HG02571 (cell line): ENCODE measurements around the gene EOLA1.
"Not testable (repeated sequence)": the region's sequence is repeated elsewhere in the genome, so short reads cannot be mapped to it uniquely, and the experiment has no call there.

Source experiments
- ATAC-seq: cut with Tn5 transposase; IDR thresholded peaks from one replicate; pipeline ENCODE4 v1.9.1; 2021; ENCODE audit warnings: mild to moderate bottlenecking, moderate library complexity; ENCODE audit not compliant: unreplicated experiment

Gene EOLA1

DNA sequence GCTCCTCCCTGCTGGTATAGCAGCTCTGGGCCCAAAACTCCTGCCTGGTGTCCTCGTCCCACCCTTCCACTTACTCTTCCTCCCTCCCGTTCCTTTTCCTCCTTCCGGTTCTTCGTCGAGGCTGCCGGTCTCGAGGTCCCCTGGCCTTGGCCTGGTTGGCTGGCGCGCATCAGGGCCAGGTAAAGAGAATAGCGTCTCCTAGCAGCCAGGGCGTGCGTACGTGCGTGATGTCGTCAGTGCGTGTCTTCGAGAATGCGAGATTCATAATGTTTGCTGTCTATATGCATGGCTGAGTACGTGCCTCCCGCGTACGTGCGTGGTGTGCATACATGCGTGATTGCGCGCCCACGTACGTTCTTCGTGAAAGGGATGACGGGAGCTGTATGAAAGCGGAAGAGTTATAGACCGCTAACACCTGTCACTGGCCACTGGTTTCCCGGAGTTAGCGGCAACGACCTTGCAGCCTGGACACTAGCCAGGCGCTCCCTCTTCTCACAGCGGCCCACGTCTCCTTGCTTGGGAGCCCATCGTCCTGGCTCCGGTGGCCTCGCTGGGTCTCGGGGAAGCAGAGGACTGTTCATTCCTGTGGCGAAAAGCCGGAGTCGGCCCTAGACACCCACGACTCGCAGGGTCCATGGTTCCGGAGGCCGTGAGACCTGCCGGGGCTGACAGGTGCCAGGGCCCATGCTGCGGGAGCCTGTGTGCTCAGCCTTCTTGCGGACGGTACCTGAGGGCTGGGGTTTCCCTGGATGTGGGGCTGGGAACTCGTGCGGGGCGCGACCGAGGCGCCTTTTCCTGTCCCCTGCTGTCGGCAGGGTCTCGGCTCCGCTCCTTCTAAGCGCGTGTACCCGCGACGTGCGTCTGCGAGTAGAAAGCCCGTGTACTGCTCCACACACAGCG is at the start of gene EOLA1:
Gene EOLA1, plus strand, starts transcription at position 392 of the 900 bp plus-strand sequence. CDS start 4,619 bp downstream, outside the sequence.
- ATAC-seq: peak; percentile 79

DNA sequence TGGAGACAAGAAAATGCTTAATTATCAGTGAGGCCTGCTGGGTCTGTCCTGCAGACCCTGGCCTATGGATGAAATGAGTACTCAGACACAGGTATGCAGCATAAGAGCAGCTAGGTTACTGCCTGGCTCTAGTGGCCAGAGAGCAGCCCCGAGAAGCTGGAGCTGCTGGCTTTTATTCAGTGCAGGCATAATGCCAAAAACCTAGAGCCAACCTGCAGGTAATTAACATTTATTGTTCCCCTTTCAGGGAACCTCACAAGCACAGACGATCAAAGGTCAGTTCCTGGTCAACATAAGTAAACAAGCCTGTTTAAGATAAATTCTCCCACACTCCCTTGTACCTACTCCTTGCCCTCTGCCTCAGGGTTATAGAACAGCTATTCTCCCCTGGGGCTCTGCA is 49.0 kb upstream of the EOLA1 start:
- ATAC-seq: no peak

DNA sequence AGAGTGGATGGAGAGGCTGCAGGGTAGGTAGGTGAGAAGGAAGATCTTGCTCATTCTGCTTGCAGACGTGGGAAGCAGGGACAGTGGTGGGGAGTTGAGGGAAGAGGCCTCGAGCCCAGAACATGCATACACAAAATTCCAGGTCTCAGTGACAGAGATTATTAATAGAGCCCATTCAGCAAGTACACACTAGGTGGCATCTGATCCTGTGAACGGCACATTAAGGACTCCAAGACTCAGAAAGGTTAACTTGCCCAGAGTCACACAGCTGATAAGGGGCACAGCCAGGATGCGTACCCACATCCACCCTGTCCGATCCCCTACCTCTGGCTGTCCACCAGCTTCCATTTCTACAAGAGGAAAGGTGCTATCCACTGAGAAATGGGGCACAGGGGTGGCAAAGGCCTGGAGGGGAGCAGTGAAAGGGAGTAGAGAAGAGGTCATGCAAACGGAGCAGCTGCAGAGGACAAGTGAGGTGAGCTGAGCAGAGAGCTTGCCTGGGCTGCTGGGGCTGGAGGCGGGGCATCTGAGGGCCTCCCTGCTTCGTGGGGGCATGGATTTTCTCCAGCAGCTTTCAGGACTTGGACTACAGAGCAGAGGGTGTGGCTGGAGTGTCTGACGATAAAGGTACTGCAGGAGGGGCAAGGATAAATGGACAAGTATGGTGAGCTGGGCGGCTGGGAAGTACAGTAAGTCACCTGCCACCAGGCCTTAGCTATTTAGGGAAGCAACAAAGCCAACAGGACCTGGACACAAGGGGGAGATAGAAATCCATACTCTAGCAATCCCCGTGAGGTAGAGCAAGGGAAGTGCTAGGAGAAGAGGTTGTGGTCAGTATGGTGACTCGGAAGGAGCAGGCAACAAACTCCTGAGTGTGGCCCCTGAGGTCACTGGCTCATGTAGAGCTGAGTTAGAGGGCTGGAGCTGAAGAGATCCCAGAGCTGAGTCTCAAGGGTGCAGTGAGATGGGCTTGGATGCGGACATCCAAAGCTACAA is 46.9 kb upstream of the EOLA1 start:
- no peak for ATAC-seq

DNA sequence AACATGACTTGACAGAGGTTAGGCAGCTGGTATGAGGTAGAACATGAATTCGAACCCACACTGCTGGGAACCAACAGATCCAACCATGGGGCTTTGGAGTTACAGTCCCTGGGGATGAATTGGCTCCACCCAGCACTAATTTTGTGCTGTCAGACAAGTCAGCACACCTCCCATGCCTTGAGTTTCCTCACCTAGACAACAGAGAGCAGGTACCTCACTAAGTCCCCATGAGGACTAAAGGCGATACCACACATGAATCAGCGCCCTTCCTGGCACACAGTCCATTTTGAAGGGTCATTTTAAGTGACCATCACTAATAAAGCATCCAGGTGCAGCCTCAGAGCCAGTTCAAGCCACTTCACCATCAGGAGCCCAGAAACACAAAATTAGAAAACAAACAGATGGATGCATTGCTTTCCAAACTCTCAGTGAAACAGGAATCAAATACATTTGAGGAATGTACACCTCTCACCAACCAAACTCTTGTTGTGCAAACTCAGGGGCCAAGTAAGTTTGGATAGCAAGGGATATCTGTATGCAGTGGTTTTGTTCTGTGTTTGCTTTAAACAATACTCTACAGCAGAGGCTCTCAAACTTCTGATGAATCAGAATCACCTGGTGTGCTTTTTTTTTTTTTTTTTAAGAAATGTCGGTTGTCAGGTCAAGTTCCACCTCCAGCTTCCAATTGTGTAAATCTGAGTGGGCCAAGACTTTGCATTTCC is 45.8 kb upstream of the EOLA1 start:
- ATAC-seq: no peak

DNA sequence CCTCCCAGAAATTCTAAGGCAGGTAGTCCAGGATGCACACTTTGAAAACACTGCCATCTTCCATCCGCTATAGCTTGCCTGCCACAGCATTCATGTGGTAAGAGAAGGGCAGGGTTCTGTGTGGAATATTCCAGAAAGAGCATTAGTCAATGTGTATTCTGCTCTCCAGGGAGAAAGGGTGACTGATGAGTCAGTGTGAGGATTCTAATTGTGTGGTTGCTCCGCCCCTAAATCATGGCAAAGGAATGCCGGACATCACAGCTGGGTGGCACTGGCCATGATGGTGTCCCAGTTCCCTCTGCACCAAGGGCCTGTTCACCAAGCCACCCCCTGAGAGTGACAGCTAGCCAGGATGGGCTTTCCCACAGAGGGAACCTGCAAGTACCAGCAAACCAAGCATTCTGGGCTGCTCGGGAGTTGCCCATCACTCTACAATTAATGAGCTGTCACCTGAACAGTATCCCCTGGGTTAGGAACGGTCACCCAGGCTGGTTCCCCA is 45.2 kb upstream of the EOLA1 start:
- no peak for ATAC-seq

DNA sequence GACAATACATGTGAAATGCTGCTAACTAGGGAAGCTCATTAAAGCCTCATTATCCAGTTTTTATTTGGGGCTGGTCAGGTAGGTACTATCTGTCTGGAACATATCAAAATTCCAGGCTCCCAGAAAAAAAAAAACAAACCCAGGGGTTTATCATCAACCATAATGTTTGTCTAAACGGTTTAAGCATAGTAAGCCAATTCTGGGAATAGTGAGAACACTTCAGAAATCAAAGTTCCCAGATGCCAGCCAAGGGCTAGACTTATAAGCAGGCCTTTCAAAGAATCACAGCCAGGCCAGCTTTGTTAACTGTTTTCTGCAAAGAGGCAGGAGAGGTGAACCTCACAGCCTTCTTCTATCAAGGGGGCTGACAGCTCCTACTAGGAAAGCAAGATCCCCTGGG is 43.8 kb upstream of the EOLA1 start:
- ATAC-seq: no peak

DNA sequence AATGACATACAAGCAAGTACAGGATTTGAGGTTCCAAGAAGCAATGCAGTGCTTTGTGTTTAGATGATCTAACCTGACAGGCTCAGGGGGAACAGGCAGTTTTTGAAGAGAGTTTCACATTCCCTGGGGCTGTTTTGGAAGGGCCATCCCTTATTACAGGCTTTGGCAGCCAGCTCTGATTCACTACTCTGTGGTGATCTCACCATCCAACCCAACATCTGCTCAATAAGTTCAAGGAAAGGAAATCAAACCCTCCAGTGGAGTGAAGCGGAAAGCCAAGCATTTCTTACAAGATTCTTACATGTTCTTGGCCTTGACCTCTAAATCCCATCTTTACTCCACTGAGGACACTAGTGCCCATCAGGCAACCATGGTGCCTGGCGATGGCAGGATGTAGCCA is 43.2 kb upstream of the EOLA1 start:
- ATAC-seq: no peak

DNA sequence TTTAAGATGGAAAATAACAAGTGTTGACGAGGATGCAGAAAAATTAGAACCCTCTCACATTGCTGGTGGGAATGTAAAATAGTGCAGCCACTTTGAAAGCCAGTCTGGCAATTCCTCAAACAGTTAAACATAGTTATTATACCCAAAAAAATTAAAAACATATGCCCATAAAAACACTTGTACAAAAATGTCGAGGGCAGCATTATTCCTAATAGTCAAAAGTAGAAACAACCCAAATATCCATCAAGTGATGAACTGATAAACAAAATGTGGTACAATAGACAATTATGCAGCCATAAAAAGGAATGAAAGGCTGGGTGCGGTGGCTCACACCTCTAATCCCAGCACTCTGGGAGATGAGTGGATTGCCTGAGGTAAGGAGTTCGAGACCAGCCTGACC is 42.0 kb upstream of the EOLA1 start:
- ATAC-seq: no peak

DNA sequence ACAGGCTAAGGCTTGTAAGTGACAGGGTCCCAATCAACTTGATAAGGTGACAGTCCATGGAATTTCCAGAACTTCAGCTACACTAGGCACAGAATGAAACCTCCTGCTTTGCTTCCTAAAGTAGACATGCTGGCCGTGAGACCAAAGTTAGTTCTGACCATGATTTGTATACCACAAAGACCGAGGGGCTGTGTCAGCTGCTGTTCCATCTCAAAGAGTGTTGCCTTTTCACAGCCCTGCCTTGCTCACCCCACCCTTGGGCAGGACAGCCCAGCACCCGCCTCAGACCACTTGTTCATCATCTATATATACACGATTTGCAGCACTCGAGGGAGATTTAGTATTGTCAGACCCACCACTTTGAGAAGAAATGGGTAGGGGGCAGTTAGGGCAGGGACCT is 41.0 kb upstream of the EOLA1 start:
- ATAC-seq: no peak

DNA sequence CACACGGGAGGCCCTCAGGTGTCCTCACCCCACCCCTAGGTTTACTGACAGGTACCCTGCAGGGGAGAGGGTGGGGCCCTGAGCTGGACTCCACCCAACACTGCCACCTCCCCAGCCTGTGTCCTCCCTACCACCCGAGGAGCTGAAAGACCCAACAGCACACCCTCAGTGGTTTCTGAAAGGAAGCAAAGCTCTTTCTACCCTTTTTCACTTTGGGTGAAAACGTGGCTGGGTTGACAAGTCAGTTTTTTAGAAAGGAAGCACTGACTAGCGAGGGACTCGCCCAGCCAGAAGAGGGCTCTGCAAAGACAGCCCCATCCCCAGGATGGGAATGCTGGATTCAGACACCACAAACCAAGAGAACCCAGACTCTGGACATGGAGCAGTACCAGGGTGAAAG is 37.9 kb upstream of the EOLA1 start:
- not testable (repeated sequence) for ATAC-seq

DNA sequence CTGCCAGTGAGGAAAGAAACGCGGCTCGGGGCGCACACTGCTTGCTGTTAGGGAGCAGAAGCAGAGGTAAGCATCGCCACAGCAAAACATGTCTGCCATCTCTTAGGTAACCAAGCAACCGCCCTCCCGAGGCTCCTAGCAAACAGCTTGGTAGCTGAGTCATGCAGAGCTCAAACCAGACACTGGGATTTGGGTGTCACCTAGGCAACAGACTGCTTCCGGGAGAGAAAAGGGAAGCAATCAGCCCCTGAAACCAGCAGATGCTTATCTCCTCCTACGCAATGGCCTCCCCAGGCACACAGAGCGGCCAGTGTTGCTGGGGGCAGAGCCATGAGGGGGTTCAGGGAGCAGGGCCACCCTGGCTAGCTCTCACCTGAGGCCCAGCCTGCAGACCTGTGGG is 37.4 kb upstream of the EOLA1 start:
- peak; percentile 69 for ATAC-seq

DNA sequence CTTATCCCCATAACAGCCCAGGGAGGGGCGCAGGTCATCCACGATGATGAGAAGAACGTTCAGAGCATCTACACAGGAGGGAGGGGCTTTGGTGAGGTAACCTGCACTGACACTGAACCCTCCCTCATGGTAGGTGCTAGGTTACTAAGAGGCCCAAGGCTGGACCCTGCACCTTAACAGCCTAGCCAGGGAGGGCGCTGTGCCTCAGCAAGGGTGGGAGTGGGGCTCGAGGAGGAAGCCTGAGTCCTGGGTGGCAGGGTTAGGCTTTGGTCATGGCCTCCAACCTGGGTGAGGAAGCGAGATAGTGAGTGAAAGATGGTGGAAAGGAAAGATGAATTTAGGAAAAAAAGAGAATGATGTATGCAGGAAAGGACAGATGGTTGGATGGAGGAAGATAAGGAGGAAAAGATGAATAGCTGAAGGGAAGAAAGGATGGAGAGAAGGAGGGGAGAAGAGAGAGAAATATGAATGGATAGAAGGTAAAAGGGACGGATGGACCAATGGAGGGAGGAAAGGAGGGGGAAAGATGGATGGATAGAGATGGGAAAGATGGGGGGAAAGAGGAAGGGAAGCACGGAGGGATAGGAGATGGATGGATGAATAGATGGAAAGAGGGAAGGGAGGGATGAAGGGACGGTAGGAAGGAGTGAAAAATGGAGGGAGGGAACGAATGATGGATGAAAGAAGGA is 36.4 kb upstream of the EOLA1 start:
- ATAC-seq: no peak

DNA sequence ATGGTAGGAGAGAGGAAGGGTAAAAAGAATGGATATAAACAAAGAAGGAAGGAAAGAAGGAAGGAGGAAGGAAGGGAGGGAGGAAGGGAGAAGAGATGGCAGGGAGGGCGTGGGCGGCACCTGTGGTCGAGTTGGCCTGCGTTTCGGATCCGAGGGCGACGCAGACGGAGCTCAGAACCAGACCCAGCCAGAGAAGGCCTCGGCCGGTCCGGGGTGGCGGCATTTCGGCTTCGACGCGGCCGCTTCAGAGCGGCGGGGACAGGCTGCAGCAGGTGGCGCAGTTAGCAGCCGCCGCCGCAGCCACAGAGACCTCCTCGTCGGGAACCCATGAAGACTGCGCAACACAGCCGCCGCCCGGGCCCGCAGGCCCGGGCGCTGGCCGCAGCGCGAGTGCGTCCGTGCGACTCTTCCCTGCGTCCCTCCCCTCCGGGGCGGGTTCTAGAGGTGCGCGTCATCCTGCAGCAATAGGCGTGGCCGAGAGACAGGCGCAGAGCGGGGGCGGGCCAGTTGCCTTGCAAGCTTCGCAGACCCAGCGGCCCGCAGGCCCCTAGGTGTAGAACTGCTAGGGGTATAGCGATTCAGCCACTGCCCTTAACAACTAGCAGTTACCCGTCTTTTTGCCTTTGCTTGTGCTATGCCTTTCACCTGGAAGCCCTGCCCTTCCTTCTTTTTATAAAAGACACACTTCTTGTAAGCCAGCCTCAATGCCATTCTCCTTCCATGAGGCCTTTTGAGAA is 35.7 kb upstream of the EOLA1 start, which contains the start of gene IDS:
Gene IDS, minus strand, starts transcription at position 392 of the 737 bp plus-strand sequence. Its CDS starts 169 bp downstream, at position 223.
- ATAC-seq: peak; percentile 70

DNA sequence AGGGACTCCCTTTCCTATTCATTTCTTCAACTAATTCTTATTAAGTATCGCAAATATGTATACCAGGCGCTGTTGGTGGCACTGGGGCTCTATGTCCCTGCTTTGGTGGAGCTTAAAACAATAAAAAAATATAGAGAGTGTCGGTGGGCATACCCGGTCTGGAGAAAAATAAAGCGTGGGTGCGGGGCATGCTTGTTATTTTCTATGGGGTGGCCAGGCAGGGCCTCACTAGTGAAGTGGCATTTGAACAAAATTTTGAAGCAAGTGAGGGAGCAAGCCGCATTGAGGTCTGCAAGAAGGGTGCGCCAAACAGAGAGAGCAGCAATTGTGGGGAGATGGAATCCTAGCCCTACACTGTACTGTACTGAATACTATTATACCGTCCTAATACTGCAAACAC is 35.1 kb upstream of the EOLA1 start:
- no peak for ATAC-seq

DNA sequence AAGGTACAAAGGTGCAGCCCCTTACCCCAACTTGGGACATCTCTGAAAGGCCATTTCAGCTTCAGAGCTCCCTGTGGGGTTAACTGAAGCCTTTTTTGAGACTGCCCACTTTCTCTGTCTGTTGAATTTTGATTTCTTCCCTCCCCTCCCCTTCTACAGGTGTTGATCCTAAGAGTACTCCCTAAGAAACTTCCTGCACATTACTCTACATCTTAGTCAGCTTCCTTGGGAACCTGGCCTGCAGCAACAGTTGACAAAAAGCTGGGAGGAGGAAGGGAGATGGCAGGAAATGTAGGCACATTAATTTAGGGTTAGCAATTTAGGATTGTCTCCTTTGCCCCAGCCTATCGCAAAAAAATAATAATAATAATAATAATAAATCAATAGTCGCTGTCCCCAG is 34.5 kb upstream of the EOLA1 start:
- no peak for ATAC-seq

DNA sequence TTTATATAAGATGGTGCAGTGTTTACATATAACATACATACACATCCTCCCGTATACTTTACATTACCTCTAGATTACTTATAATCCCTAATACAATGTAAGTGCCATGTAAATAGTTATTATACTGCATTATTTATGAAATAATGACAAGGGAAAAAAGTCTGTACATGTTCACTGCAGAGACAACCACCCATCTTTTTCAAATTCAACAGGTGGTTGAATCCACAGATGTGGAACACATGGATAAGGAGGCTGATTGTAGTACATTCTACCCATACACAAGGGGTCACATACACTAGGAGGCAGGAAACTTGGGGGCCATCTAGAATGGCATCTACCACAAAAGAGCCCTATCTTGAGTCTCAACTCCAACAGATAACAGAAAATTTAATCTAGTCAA is 32.3 kb upstream of the EOLA1 start:
- ATAC-seq: no peak

DNA sequence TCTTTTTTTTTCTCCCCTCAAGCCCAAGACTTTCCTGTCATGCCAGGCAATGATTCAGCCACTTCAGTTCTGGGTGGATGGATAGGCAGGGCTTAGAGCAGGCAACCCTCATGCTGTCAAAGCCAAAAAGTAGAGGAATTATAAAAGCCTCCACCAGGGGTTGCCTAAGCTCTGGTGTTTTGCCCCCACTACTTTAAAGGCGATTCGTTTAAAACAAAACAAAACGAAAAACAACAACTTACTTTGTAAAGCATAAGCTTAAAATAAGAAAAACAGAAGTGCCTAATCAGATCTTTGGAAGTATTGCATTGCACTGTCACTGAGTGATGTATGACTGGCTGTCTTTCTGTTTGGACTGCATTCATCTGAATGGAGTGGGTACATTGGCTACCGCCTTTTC is 30.4 kb upstream of the EOLA1 start:
- no peak for ATAC-seq

DNA sequence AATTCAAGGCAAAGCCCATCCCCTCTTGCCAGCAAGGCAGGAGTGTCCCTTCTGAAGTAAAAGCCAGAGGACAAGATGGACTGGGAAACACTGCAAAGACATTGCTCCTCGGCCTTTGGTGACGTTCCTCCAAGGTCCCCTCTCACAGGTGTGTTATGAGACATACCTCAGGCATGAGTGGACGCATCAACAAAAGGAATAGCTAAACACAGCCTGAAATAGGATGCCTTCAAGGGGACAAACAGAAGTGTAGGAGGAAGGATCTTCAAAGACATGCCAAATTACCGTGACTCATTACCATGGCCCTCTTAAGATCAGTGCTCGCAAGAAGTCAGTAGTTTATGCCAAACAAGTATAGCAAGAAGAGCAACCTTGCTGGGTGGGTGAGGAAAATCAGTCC is 29.7 kb upstream of the EOLA1 start:
- ATAC-seq: no peak

DNA sequence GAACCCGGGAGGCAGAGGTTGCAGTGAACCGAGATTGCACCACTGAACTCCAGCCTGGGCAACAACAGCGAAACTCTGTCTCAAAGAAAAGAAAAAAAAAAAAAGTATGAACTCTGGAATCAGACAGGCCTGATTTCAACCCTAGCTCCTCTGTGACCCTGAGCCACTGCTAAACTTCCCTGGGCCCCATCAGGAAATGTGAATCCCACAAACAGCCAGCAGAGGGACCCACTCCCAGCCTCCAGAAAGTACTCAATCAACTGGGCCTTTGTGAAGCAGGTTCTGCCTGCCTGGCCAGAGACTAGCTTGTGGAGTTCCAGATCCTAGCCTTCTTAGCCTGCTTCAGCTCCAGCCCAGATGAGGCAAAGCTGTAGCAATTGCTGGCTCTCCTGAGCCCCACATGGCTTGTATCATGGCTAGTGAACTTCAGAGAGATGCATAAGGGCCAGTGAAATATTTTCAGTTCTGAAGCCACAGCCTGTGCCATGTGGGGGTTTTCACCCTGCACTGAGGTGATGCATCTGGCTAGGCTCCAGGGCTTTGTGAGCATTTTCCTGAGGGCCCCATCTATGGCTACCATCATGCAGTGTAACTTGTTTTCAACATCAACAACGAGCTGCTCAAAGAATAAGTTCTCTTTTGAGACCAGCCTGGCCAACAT is 28.5 kb upstream of the EOLA1 start:
- peak; percentile 80 for ATAC-seq
